ENCODE measurements around the gene CCDC85A. TPM values are rescaled to one million over a fixed set of nuclear protein-coding genes. Genes with fewer than 3 reads are reported as not detected.

CCDC85A gene
- total RNA-seq, 1 experiment from 2014 or later: 0.10 TPM

GRCh38 chr2:56325661-56326345 is 142.0 kb downstream of the CCDC85A start:
- Histone ChIP-seq H3K36me3 (ENCODE audit: control insufficient read depth in 1 of 2, insufficient read depth in 2 of 2, low read length in 2 of 2) (no peaks in the 10 kb centered on the region), H3K27me3 (ENCODE audit: insufficient read depth, low read length) (0 out of 2 replicates have a peak, but pooled peaks cover 4% of the 10 kb centered on the region), H3K9ac (ENCODE audit: low read length) (no peak overlapping the region), H3K4me2 (ENCODE audit: low read length) (no peak overlapping the region), H3K9me3 (ENCODE audit: control insufficient read depth in 1 of 2, insufficient read depth in 1 of 2, low read depth in 1 of 2, low read length in 2 of 2) (no peaks in the 10 kb centered on the region), H3K79me2 (ENCODE audit: insufficient read depth, low read length) (no peaks in the 10 kb centered on the region), H3K4me1 (ENCODE audit: control insufficient read depth in 1 of 2, insufficient read depth in 2 of 2, low read length in 2 of 2) (no peaks in the 10 kb centered on the region), H2AFZ (ENCODE audit: low read depth, low read length, poor library complexity, severe bottlenecking) (no peak overlapping the region), H3K4me3 (replicated peaks in 1 of 2; ENCODE audit: low read depth in 1 of 2, low read length in 2 of 2) (no peak overlapping the region), H3K27ac (ENCODE audit: low read depth, low read length) (no peak overlapping the region), H4K20me1 (ENCODE audit: insufficient read depth) (no peaks in the 10 kb centered on the region), H3K9me2 (ENCODE audit: insufficient read depth) (no peaks in the 10 kb centered on the region)
- CTCF ChIA-PET: no interaction called here
- no peak for TF ChIP-seq SP1 (IDR thresholded peaks at IDR 0.05; ENCODE audit: low read depth)
- no peak for TF ChIP-seq POLR2AphosphoS5 (IDR thresholded peaks at IDR 0.05; ENCODE audit: low read depth, low read length)
- TF ChIP-seq CBX3 (IDR thresholded peaks at IDR 0.05; ENCODE audit: low read depth): no peak
- TF ChIP-seq SRF (IDR thresholded peaks at IDR 0.05; ENCODE audit: low read depth): no peak
- TF ChIP-seq REST (IDR thresholded peaks at IDR 0.05; ENCODE audit: low read depth): no peak
- TF ChIP-seq ZNF274 (IDR thresholded peaks at IDR 0.05; ENCODE audit: low read depth, low read length): no peak
- no peak for TF ChIP-seq YY1 (IDR thresholded peaks at IDR 0.05; ENCODE audit: extremely low read depth, insufficient replicate concordance, low read depth, low read length)
- BruUV-seq (replicated peaks): no TSS peak
- RAD21 ChIA-PET (ENCODE audit: low non-redundant PET in 1 of 2, low total read pairs in 2 of 2, uncharacterized antibody in 2 of 2, unreplicated experiment in 2 of 2): no interaction called here
- no peak for ATAC-seq
- POLR2A ChIA-PET: no interaction called here
- intact Hi-C loops (cut with micrococcal nuclease): no loop called here
- DNase-seq (ENCODE audit: low read depth, low spot score): no peak

All from HCT116 (cell line).